Neural cell (in vitro differentiated cells): ENCODE data around the gene RFESD. TPM values are rescaled to one million over a fixed set of nuclear protein-coding genes. Genes with fewer than 3 reads are reported as not detected.

Experiments
- H2AFZ ChIP-seq: fragments of 200-600, 300-800 bp; sonication (generic), shearing (Covaris generic); 2 replicates; pipeline ENCODE4 v1.6.0; 2014; ENCODE audit warnings: low read depth, mild to moderate bottlenecking, antibody characterized with exemption, low read length, moderate library complexity
- H3F3A ChIP-seq: fragments of 200-600 bp; shearing (Covaris generic); 2 replicates; pipeline ENCODE4 v1.6.1; 2016; ENCODE audit warnings: mild to moderate bottlenecking, moderate library complexity, mixed read lengths, antibody characterized with exemption, low read length; ENCODE audit not compliant: insufficient read depth, poor library complexity, severe bottlenecking
- H3K27ac ChIP-seq: fragments of 200-600, 300-800 bp; sonication (generic), shearing (Covaris generic); 2 replicates; pipeline ENCODE4 v1.5.1; 2014; ENCODE audit warnings: mild to moderate bottlenecking, low read length, moderate library complexity
- H3K27me3 ChIP-seq: fragments of 300-800, 200-600 bp; sonication (generic), shearing (Covaris generic); 2 replicates; pipeline ENCODE4 v1.6.0; 2014; ENCODE audit warnings: mild to moderate bottlenecking, low read depth, low read length, moderate library complexity; ENCODE audit not compliant: insufficient read depth
- H3K36me3 ChIP-seq: fragments of 300-800, 200-600 bp; sonication (generic), shearing (Covaris generic); 2 replicates; pipeline ENCODE4 v1.5.1; 2014; ENCODE audit warnings: mild to moderate bottlenecking, antibody characterized with exemption, low read length, moderate library complexity; ENCODE audit not compliant: insufficient read depth
- H3K4me2 ChIP-seq: fragments of 300-800, 200-600 bp; sonication (generic), shearing (Covaris generic); 2 replicates; pipeline ENCODE4 v1.6.0; 2014; ENCODE audit warnings: mild to moderate bottlenecking, low read length
- H3K4me3 ChIP-seq: fragments of 300-800, 200-600 bp; sonication (generic), shearing (Covaris generic); 2 replicates; pipeline ENCODE4 v1.5.1; 2014; ENCODE audit warnings: mild to moderate bottlenecking, low read length, moderate library complexity
- H3K79me2 ChIP-seq: fragments of 200-600 bp; shearing (Covaris generic); replicated peaks from 2 replicates; pipeline ENCODE4 v1.6.0; 2014; ENCODE audit warnings: mild to moderate bottlenecking, low read length, moderate library complexity; ENCODE audit not compliant: insufficient read depth
- H3K9ac ChIP-seq: fragments of 300-800, 200-600 bp; sonication (generic), shearing (Covaris generic); 2 replicates; pipeline ENCODE4 v1.6.1; 2016; ENCODE audit warnings: mild to moderate bottlenecking, low read length, mixed read lengths
- H3K9me2 ChIP-seq: fragments of 200-600 bp; shearing (Covaris generic); 2 replicates; pipeline ENCODE4 v1.6.1; 2016; ENCODE audit warnings: mild to moderate bottlenecking, low read length, mixed read lengths; ENCODE audit not compliant: insufficient read depth
- H3K9me3 ChIP-seq: fragments of 200-600, 300-800 bp; sonication (generic), shearing (Covaris generic); 2 replicates; pipeline ENCODE4 v1.6.1; 2016; ENCODE audit warnings: mild to moderate bottlenecking, mixed run types, low read length, moderate library complexity, mixed read lengths
- H4K20me1 ChIP-seq: fragments of 200-600 bp; shearing (Covaris generic); 2 replicates; pipeline ENCODE4 v1.6.1; 2016; ENCODE audit warnings: mild to moderate bottlenecking, mixed run types; ENCODE audit not compliant: insufficient read depth
- CTCF ChIP-seq: fragments of 450-650 bp; IDR thresholded peaks from 2 replicates; pipeline ENCODE4 v1.5.1; 2014; ENCODE audit warnings: antibody characterized with exemption, mild to moderate bottlenecking, moderate library complexity; ENCODE audit not compliant: poor library complexity, severe bottlenecking
- EP300 ChIP-seq: fragments of 450-650 bp; conservative IDR thresholded peaks from 2 replicates; pipeline ENCODE4 v1.6.1; 2014; ENCODE audit warnings: antibody characterized with exemption, mild to moderate bottlenecking, moderate library complexity; ENCODE audit not compliant: poor library complexity, severe bottlenecking
- EZH2 ChIP-seq: fragments of 200-600, 300-800 bp; shearing (Covaris generic), sonication (generic); IDR thresholded peaks from 2 replicates; pipeline ENCODE4 v1.6.1; 2014; ENCODE audit warnings: antibody characterized with exemption, low read length, borderline replicate concordance, mild to moderate bottlenecking; ENCODE audit not compliant: insufficient read depth, poor library complexity, severe bottlenecking
- MXI1 ChIP-seq: fragments of 450-650 bp; conservative IDR thresholded peaks from 2 replicates; pipeline ENCODE4 v1.6.1; 2014; ENCODE audit warnings: antibody characterized with exemption, mild to moderate bottlenecking; ENCODE audit not compliant: poor library complexity, severe bottlenecking
- POLR2AphosphoS5 ChIP-seq: IDR thresholded peaks from 2 replicates; pipeline ENCODE4 v1.6.1; 2012
- RAD21 ChIP-seq: fragments of 450-650 bp; conservative IDR thresholded peaks from 2 replicates; pipeline ENCODE4 v1.6.1; 2014; ENCODE audit warnings: antibody characterized with exemption, mild to moderate bottlenecking, moderate library complexity
- SMC3 ChIP-seq: fragments of 450-650 bp; conservative IDR thresholded peaks from 2 replicates; pipeline ENCODE4 v1.6.1; 2014; ENCODE audit warnings: antibody characterized with exemption, mild to moderate bottlenecking, moderate library complexity; ENCODE audit not compliant: poor library complexity
- TAF1 ChIP-seq: IDR thresholded peaks from 2 replicates; pipeline ENCODE4 v1.6.1; 2012; ENCODE audit warnings: low read depth
- polyA plus RNA-seq: library from polyadenylated mRNA; depleted of rRNA; stranded (reverse); fragments of >200 nt; gene quantifications from 2 replicates; pipeline ENCODE4 v1.2.3, GENCODE V29; 2014
- TF ChIP-seq, protein P1 (sequence below): IDR thresholded peaks from 2 replicates; pipeline ENCODE4 v1.6.1; 2012; ENCODE audit warnings: borderline replicate concordance

The RFESD gene
- polyA plus RNA-seq, 1 donor from 2014 or later = not detected

GRCh38 chr5:95667061-95667618 lies 20.6 kb downstream of the RFESD start:
- H3K9me2 ChIP-seq = no peaks in the 10 kb centered on the region
- H3K4me2 ChIP-seq = no peak overlapping the region
- H3K9me3 ChIP-seq = no peaks in the 10 kb centered on the region
- no peak overlapping the region for H2AFZ ChIP-seq
- H3K9ac ChIP-seq = no peak overlapping the region
- no peaks in the 10 kb centered on the region for H3K27me3 ChIP-seq
- no peaks in the 10 kb centered on the region for H4K20me1 ChIP-seq
- H3F3A ChIP-seq = no peaks in the 10 kb centered on the region
- no peak overlapping the region for H3K4me3 ChIP-seq
- H3K27ac ChIP-seq = no peak overlapping the region
- no peaks in the 10 kb centered on the region for H3K36me3 ChIP-seq
- no peaks in the 10 kb centered on the region for H3K79me2 ChIP-seq
- TF ChIP-seq SMC3 = no peak
- TF ChIP-seq MXI1 = no peak
- TF ChIP-seq RAD21 = no peak
- TF ChIP-seq CTCF = no peak
- TF ChIP-seq POLR2AphosphoS5 = no peak
- no peak for TF ChIP-seq TAF1
- TF ChIP-seq EP300 = no peak
- TF ChIP-seq, protein P1, sequence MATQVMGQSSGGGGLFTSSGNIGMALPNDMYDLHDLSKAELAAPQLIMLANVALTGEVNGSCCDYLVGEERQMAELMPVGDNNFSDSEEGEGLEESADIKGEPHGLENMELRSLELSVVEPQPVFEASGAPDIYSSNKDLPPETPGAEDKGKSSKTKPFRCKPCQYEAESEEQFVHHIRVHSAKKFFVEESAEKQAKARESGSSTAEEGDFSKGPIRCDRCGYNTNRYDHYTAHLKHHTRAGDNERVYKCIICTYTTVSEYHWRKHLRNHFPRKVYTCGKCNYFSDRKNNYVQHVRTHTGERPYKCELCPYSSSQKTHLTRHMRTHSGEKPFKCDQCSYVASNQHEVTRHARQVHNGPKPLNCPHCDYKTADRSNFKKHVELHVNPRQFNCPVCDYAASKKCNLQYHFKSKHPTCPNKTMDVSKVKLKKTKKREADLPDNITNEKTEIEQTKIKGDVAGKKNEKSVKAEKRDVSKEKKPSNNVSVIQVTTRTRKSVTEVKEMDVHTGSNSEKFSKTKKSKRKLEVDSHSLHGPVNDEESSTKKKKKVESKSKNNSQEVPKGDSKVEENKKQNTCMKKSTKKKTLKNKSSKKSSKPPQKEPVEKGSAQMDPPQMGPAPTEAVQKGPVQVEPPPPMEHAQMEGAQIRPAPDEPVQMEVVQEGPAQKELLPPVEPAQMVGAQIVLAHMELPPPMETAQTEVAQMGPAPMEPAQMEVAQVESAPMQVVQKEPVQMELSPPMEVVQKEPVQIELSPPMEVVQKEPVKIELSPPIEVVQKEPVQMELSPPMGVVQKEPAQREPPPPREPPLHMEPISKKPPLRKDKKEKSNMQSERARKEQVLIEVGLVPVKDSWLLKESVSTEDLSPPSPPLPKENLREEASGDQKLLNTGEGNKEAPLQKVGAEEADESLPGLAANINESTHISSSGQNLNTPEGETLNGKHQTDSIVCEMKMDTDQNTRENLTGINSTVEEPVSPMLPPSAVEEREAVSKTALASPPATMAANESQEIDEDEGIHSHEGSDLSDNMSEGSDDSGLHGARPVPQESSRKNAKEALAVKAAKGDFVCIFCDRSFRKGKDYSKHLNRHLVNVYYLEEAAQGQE = no peak
- TF ChIP-seq EZH2 = no peak

GRCh38 chr5:95667678-95668077 lies 21.1 kb downstream of the RFESD start:
- H4K20me1 ChIP-seq = no peaks in the 10 kb centered on the region
- H3K4me2 ChIP-seq = no peak overlapping the region
- H3K9ac ChIP-seq = no peak overlapping the region
- H3K27me3 ChIP-seq = no peaks in the 10 kb centered on the region
- no peaks in the 10 kb centered on the region for H3K9me3 ChIP-seq
- no peak overlapping the region for H3K27ac ChIP-seq
- no peaks in the 10 kb centered on the region for H3K36me3 ChIP-seq
- TF ChIP-seq, protein P1 = no peak
- no peak for TF ChIP-seq CTCF
- TF ChIP-seq POLR2AphosphoS5 = no peak
- TF ChIP-seq TAF1 = no peak
- TF ChIP-seq EP300 = no peak
- TF ChIP-seq SMC3 = no peak
- H3K4me3 ChIP-seq = no peak overlapping the region
- H2AFZ ChIP-seq = no peak overlapping the region
- H3F3A ChIP-seq = no peaks in the 10 kb centered on the region
- no peaks in the 10 kb centered on the region for H3K79me2 ChIP-seq
- H3K9me2 ChIP-seq = no peaks in the 10 kb centered on the region
